ENCODE measurements around the gene PDCD10.

PDCD10 gene

GRCh38 chr3:167733961-167734497 lies 663 bp downstream of the PDCD10 start:
- no peak for DNase-seq

GRCh38 chr3:167732313-167733065 lies 2.2 kb downstream of the PDCD10 start:
- DNase-seq, result no peak

GRCh38 chr3:167731393-167731792 lies 3.3 kb downstream of the PDCD10 start:
- no peak for DNase-seq

GRCh38 chr3:167729591-167729990 lies 5.1 kb downstream of the PDCD10 start:
- no peak for DNase-seq

GRCh38 chr3:167728632-167729323 lies 5.9 kb downstream of the PDCD10 start:
- DNase-seq, result no peak

- DNase-seq, result no peak
Observed at GRCh38 chr3:167728176-167728575, 6.5 kb downstream of the PDCD10 start.

GRCh38 chr3:167723872-167724271 lies 10.8 kb downstream of the PDCD10 start:
- no peak for DNase-seq

- DNase-seq, result no peak
Observed at GRCh38 chr3:167723025-167723512, 11.6 kb downstream of the PDCD10 start.

GRCh38 chr3:167718582-167718981 lies 16.1 kb downstream of the PDCD10 start:
- no peak for DNase-seq

- no peak for DNase-seq
Observed at GRCh38 chr3:167716920-167717319, 17.8 kb downstream of the PDCD10 start.

- no peak for DNase-seq
Observed at GRCh38 chr3:167714871-167715270, 19.8 kb downstream of the PDCD10 start.

- no peak for DNase-seq
Observed at GRCh38 chr3:167712445-167712844, 22.2 kb downstream of the PDCD10 start.

GRCh38 chr3:167711439-167711838 lies 23.3 kb downstream of the PDCD10 start:
- DNase-seq, result no peak

- DNase-seq, result no peak
Observed at GRCh38 chr3:167710552-167710951, 24.1 kb downstream of the PDCD10 start.

GRCh38 chr3:167709690-167710089 lies 25.0 kb downstream of the PDCD10 start:
- no peak for DNase-seq

- DNase-seq, result no peak
Observed at GRCh38 chr3:167705840-167706239, 28.9 kb downstream of the PDCD10 start.

- no peak for DNase-seq
Observed at GRCh38 chr3:167700926-167701325, 33.8 kb downstream of the PDCD10 start.

GRCh38 chr3:167700046-167700445 lies 34.6 kb downstream of the PDCD10 start:
- no peak for DNase-seq

GRCh38 chr3:167694121-167694520 lies 40.6 kb downstream of the PDCD10 start:
- no peak for DNase-seq

GRCh38 chr3:167691366-167691765 lies 43.3 kb downstream of the PDCD10 start:
- no peak for DNase-seq

GRCh38 chr3:167684388-167684993 lies 50.2 kb downstream of the PDCD10 start:
- DNase-seq, result peak; percentile 18

- no peak for DNase-seq
Observed at GRCh38 chr3:167679526-167679925, 55.2 kb downstream of the PDCD10 start.

- DNase-seq, result no peak
Observed at GRCh38 chr3:167675848-167676247, 58.8 kb downstream of the PDCD10 start.

GRCh38 chr3:167673221-167673620 lies 61.5 kb downstream of the PDCD10 start:
- DNase-seq, result no peak

Measured in GF-D8 (cell line).